ENCODE results near the gene FOSB. TPM values are rescaled to one million over a fixed set of nuclear protein-coding genes. Genes with fewer than 3 reads are reported as not detected.

The FOSB gene
- total and polyA plus RNA-seq, 9 of the 15 experiments (the other 6 are each of a cell fraction or from before 2014, with no cell fraction given), result 0.11 to 2.7 (median 0.73) TPM

DNA sequence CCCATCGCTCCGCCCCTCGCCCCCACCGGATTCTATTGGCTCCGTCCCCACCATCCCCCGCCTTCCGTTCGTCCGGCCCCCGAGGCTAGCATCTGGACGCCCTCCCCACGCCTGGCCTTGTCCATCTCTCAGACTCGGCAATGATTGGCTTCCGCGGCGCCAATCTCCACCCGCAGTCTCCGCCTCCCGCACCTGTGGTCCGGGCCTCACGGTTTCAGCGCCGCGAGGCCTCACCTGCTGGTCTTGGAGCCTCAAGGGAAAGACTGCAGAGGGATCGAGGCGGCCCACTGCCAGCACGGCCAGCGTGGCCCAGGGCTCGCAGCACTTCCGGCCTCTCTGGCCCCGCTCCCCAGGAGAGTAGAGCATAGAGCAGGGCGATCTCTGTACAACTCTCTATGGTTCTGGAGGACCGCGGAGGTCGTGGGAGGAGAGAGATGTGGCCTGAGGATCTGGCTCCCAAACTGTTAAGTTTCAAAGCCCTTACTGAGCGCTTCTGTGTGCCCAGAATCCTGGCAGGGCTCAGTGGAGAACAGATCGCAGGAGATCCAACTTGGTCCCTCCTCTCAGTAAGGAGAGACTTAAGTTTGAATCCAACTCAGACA lies 44.1 kb upstream of the FOSB start, which contains the start of gene ERCC1 (continued):
- TF ChIP-seq PURB (CRISPR knock-in tag; IDR thresholded peaks at IDR 0.05; ENCODE audit: low read depth), result no peak
- TF ChIP-seq, protein P1, sequence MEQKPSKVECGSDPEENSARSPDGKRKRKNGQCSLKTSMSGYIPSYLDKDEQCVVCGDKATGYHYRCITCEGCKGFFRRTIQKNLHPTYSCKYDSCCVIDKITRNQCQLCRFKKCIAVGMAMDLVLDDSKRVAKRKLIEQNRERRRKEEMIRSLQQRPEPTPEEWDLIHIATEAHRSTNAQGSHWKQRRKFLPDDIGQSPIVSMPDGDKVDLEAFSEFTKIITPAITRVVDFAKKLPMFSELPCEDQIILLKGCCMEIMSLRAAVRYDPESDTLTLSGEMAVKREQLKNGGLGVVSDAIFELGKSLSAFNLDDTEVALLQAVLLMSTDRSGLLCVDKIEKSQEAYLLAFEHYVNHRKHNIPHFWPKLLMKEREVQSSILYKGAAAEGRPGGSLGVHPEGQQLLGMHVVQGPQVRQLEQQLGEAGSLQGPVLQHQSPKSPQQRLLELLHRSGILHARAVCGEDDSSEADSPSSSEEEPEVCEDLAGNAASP (IDR thresholded peaks at IDR 0.05), result no peak
- TF ChIP-seq SRSF7 (optimal IDR thresholded peaks at IDR 0.05; ENCODE audit: low read depth, low read length), result no peak
- no peak for TF ChIP-seq ELF4 (CRISPR knock-in tag; IDR thresholded peaks at IDR 0.05)
- TF ChIP-seq ZNF398 (CRISPR knock-in tag; IDR thresholded peaks at IDR 0.05), result no peak
- TF ChIP-seq POLR2A (conservative IDR thresholded peaks at IDR 0.05), result peak; percentile 96
- peak; percentile 77 for TF ChIP-seq TBP (optimal IDR thresholded peaks at IDR 0.05; ENCODE audit: low read depth, low read length)
- no peak for TF ChIP-seq KLF10 (CRISPR knock-in tag; IDR thresholded peaks at IDR 0.05)
- TF ChIP-seq ZNF431 (CRISPR knock-in tag; IDR thresholded peaks at IDR 0.05), result 0 out of 2 replicates have a peak, but pooled peaks have one; percentile 8
- no peak for TF ChIP-seq PBX2 (CRISPR knock-in tag; IDR thresholded peaks at IDR 0.05; ENCODE audit: low read depth)
- peak; percentile 89 for TF ChIP-seq PBX2 (tag; conservative IDR thresholded peaks at IDR 0.05; ENCODE audit: low read depth)
- TF ChIP-seq MAZ (CRISPR knock-in tag; conservative IDR thresholded peaks at IDR 0.05 in 1 of 2, IDR thresholded peaks at IDR 0.05 in 1 of 2), result peak; percentile 66 to 94
- TF ChIP-seq TCF3 (CRISPR knock-in tag; IDR thresholded peaks at IDR 0.05), result peak; percentile 19
- no peak for TF ChIP-seq ZBTB8A (IDR thresholded peaks at IDR 0.05; ENCODE audit: partially characterized antibody)
- peak; percentile 81 for TF ChIP-seq E2F8 (IDR thresholded peaks at IDR 0.05; ENCODE audit: low read depth, partially characterized antibody)
